Anterior cingulate cortex (tissue), 58 donors: ENCODE data around the gene NMRK1.

ENCODE experiments used
- DNase-seq, 58 donors: peaks; one replicate each; lab custom pipeline; 2025; lab: John Stamatoyannopoulos, UW

Gene NMRK1

DNA sequence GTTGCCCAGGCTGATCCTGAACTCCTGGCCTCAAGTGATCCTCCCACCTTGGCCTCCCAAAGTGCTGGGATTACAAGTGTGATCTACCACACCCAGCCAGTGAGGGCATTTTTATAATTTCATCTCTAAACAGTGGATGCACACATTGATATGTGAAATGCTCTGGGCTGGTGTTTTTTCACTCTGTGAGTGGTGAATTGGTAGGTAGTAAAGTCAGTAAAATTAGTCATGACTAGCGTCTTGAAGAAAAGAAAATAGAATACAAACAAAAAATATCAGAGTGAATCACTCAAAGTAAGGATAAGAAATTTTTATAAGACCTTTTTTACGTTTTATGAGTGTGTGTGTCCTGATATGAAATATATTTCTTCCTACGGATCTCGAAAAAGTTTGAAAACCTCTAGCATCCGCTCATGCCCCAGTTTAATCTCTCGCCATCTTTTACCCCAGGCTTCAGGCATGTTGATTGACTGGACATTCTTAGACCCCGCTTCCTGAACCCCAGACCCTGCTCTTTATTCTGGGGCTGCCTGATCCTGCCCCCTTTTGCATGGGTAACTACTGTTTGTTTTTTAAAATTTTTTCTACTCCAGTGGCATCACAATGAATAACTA is 14.3 kb upstream of the NMRK1 start:
- no peak for DNase-seq

DNA sequence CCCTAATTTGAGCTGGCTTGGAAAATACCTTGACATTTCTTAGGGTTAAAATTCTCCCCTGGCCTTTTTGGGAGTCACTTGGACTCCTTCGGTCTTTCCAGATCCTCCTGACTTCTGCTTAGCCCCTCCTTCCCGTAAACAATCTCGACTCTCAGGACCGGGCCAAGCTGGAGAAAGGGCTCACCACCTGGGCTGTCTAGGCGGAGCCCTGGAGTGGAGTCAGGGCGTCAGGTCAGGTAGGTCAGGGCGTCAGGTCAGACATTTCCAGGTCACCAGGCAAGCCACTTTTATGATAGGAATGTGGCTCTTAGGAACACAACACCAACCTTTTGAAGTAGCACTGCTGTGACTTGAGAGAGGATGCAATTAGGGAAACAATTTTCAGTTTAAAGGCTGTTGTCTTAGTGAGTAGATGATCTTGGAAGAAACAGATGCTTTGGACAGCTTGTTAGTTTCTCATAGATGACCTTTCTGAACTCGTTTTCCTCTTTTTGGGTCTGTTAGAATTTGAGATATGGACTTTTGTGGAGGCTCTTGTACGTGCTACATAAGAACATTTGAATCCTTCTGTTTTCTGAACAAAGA is 13.1 kb upstream of the NMRK1 start:
- DNase-seq, result no peak

DNA sequence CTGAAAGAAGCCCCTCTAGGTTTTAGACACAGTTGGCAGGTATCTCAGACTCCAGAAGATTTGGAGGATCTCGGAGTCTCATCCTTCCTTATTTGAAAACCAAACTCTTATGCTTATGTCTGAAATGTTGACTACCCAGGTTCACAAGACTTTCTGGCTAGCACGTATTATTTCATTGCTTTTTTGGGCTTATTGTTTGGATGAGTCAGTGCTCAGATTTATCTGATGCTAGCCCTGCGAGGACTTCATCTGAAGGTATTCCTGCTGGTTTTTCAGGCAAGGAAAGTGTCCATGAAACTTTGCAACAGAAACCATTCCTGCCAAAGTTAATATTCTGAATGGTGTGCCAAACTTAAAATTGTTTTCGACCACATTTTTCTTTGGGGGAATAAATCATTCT is 8.8 kb upstream of the NMRK1 start:
- DNase-seq, result no peak

DNA sequence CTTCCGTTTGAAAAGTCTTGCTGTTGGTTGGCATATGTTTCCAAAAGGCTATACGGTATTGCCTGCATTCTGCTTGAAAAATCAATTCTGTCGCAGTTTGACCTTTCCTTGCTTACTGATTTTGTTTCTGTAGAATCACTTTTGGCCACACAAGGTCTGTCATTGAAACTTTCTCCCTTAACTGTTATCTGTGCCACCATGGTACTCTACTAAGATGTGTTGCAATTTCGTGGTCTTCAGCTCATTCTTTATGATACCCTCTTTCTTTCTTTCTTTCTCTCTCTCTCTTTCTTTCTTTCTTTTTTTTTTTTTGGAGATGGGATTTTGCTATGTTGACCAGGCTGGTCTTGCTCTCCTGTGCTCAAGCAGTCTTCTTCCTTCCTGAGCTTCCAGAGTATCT is 4.8 kb upstream of the NMRK1 start:
- no peak for DNase-seq

DNA sequence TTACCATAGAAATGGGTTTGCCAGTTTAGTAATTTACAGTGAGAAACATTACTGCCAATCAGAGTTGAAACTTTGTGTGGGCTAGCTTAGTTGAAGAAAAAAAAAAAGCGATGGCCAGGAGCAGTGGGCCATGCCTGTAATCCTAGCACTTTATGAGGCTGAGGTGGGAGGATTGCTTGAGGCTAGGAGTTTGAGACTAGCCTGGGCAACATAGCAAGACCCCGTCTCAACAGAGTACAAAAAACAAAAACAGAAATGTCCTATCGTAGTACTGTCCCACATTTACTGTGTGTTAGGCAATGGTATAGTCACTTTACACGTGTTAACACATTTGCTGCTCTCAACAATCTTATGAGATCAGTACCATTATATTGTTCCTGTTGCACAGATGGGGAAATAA is 2.6 kb upstream of the NMRK1 start:
- DNase-seq, result no peak

DNA sequence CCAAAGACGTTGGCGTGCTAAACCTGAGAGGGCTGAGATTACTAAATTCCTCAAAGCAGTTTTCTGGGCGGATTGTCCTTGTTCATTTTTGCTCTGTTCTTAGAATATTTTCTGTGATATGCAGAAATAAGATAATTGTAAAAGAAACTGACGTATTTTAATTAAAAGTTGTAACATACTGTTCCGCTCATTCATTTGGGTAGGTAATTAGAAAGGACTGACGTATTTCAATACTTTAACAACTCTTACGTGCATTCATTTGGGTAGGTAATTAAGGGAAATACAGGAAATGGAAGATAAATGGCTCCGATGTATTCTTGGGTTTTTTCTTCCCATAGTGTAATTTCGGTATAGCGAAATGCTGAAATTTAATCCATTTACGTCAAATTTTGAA is 1.4 kb upstream of the NMRK1 start:
- DNase-seq, result no peak

DNA sequence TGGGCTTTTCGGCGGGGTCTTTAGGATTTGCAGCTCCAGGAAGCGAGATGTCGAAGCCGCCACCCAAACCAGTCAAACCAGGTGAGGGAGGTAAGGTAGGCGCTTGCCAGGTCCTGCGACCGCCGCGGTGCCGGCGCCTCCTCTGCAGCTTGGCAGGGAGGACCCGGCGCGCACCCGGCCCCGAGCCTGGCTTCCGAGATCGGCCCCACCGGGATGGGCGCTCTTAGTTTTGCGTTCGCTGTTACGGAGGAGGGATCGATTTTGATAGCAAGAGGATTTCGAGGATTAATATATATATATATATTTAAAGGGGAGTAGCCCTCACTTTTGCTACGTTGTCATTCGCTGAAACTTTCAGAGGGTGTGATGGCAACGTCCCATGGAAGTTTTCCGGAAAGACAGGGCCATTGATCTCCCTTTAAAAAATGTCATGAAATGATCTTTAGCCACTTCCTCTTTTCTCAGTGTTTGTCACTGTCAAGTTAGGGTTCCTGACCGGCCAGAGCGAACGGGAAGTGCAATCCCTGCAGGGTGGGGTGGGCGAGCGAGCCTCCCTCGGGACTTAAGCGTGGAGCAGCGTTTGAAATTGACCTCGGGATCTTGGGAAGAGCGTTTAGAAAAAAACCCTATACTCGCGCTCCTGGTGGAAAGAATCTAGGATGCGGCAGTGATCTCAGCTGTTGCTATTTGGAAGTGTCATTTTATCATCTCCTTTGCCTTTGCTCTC is 854 bp upstream of the NMRK1 start:
- peak in 30 of 58 donors; percentile 11 to 77 (median 36) for DNase-seq

DNA sequence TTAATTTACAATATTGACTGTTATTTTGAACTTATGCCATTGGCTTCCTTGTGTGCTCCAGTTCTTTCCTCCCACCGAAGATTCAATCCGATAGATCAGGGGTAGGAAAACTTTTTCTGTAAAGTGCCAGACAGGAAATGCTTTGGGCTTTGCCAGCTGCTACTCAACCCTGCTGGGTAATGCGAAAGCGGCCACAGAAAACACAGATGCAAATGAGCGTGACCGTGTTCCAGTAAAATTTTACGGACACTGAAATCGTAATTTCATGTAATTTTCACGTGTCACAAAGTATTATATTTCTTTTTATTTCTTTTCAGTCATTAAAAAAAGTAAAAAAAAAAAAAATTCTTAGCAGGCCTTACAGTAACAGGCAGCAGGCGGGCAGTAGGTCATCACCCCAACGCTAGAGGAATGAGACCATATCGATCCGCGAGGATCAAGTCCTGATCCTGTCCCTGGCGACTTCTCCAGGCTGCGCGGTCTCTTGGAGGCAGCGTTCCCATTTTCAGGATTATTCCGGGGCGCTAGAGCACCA is 599 bp downstream of the NMRK1 start:
- DNase-seq, result peak in 1 of 58 donors; percentile 16

DNA sequence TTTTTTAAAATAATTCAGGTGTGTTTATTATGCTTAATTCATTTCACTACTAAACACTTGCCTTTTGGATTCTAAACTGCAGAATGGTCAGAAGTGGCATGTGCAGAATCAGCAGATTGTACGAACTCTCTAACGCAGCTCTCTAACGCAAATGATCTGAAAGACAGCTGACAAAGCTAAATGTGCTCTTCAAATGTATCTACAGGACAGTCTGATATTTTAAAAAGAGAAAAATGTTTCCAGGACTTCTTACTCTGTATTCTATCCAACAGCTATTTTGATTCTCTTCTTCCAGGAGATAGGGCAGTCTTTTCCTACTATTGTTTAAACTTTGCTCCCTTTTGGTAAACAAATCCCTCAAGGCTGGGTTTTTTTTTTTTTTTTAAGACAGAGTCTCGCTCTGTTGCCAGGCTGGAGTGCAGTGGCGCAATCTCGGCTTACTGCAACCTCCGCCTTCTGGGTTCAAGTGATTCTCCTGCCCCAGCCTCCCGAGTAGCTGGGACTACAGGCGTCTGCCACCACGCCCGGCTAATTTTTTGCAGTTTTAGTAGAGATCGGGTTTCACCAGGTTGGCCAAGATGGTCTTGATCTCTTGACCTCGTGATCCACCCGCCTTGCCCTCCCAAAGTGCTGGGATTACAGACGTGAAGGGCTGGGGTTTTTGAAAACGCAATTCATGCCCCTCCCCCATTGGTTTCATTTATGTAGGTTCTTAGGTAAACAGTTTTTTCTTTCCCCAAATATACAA is 1.2 kb downstream of the NMRK1 start:
- DNase-seq, result no peak

DNA sequence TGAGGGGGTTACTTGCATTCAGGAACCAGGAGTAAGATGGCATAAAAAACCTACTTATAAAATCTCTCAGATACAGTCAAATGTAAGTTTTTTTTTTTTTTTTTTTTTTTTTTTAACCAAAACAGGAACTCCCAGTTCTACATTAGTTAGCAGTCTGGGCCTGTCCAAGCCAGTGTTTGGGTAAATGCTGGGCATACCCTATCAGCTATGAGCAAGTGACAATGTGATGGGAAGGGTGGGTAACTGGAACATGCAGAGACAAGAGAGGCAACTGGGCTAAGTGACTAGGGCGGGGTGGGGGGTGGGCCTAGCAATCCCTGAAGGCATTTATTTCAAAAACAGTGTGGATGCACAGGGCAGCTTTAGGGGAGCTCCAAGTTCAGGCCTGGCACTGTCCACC is 2.3 kb downstream of the NMRK1 start:
- no peak for DNase-seq

DNA sequence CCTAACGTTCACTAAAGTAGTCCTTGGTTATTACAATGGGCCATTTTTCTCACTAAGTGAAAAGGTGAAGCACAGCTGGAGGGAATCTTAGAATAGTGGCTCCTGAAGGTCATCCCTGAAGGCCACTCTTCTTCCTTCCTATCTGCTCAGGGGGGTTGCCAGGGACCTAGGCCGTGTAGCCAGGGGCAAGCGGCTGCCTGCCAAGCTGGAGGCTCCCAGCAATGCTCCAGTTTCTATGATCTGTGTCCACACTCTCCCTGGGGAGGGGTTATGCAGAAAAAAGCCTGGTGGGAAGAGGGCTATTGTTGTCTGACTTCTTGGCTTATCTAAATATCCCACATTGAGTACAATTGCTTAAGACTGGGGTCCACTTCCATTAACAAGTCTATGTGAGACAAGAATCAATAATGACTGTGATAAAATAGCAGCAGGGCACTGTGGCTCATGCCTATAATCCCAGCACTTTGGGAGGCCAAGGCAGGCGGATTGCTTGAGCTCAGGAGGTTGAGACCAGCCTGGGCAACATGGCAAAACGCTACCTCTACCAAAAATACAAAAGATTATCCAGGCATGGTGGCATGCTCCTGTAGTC is 3.8 kb downstream of the NMRK1 start:
- DNase-seq, result no peak

DNA sequence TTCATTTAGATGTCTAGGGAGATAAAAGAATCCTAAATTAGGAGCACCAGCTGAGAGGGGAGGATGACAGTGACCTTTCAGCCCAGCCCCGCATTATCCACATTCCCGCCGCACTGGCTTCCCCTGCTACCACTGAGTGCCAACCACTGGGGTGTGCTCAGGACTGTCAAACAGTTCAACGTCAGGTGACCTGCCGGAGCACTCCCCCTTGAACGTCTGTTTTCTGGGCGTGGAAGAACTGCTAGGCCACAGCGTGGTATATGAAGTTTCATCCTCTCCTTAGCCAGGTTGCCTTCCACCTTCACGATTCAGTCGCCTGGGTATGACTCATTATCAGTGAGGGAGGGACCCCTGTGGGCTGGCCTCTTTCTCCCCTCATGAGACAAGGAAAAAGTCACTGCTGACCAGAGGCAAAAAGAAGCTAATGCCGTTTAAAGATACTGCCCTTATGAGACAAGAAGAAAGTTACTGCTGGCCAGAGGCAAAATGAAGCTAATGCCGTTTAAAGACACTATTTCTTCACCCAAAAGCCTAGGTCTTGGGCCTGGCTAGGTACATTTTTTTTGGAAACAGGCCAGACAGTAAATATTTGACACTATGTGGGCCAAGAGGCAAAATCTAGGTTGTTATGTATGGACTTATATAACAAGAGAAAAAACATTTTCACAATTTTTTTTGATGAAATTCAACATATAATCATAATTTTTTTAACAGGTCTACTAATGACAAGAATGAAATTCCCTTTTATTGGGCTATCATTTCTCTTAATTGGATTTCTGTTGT is 4.6 kb downstream of the NMRK1 start:
- DNase-seq, result peak in 22 of 58 donors; percentile 10 to 59 (median 31)

DNA sequence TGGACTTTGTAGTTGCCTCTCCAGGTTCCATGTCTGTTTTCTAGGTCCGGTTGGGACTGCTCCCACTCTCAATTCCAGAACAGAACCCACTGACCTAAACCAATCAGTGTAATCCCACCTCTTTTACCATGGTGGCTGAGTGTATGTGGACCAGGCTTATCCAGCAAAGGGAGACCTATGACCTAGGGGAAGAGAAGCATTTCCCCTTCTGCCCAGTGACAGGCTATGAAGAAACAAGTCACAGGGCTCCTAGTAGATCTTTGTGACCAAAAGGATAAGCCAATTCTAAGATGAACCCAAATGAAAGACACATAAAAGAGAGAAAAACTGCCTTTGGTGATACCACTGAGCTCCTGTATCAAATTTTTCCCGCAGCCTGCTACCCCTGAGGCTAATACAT is 6.3 kb downstream of the NMRK1 start:
- no peak for DNase-seq

DNA sequence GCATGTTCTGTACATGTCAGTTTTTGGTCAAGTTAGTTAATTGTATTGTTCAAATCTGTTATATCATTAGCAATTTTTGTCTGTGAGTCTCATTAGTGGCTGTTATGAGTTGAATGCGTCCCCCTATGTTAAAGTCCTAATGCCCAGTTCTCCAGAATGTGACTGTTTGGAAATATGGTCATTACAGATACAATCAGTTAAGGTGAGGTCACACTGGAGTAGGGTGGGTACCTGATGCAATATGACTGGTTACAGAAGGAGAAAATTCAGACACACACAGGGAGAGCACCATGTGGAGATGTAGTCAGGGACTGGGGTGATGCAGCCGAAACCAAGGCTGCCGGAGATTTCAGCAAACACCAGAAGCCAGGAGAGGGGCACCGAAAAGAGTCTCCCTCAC is 15.1 kb downstream of the NMRK1 start:
- no peak for DNase-seq

DNA sequence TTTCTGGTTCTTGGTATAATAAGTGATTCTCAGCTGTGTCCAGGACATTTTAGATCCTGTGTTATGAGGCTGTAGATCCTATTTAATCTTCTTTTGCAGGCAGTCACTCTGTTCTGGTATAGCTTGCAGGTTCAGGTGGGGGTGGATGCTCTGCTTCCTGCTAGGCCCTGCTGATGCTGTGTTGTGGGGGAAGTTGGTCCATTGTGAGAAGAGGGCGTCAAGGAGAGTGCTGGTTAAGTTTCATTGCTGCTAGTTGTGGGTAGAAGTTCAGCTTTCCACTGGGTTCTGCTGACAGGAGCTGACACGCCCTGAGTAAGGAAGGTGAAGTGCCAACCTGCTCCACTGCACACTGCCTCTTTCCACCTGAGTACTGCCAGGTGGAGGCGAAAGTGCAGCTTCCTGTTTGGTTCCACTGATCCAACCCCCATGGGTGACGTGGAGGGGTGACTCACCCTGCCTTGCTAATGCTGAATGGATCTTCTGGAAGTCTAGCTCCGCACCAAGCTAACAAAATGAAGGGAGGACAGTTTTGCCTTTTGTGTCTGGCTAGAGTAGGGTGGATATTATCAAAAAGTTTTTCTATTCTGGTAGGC is 16.3 kb downstream of the NMRK1 start:
- no peak for DNase-seq

DNA sequence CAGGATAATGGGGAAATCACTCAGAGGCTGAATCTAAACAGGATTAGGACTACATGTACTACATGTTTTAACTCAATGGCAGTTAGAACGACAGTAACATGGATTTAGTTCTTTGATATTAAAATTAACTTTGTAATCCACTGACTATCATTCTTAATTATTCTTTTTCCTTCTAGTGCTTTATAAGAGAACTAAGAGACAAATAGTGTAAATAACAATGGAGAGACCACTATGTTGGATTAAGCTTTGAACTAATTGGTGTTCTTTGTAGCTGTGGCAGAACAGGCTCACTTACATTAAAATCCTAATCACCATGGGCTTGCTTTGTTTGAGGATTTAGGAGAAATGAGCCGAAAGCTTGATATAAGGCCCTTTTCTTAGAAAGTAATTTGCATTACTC is 18.8 kb downstream of the NMRK1 start:
- DNase-seq, result no peak

DNA sequence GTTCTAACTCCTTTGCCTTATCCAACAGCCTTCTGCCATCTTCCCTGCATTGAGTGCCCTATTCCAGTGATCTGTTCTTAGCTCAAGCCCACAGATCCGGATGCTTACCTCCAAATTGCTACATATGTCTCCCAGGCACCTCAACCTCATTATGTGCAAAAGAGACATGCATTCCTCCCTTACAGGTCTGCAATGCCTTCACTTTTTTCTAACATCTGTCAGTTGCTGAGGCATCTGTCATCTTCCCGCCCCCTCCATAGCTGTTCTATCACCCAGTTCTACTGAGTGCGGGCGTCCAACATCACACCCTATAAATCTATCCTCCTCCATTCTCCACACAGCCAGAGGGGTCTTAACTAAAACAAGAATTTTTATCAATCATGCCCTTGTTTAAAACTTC is 20.1 kb downstream of the NMRK1 start:
- peak in 12 of 58 donors; percentile 7 to 61 (median 26) for DNase-seq

DNA sequence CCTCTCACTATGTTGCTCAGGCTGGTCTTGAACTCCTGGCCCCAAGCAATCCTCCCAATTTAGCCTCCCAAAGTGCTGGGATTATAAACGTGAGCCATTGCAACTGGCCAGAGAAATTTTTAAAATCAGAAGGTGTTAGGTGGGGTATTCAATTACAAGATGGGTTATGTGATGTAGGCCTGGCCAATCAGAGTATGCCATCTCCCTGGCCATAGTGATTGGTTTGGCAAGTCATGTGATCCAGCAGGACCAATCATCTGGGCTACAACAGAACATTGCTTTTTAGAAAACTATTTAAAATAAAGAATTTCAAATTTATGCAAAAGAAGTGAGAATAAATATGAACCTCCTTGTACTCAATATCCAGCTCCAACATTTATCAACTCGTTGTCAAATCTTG is 22.4 kb downstream of the NMRK1 start:
- no peak for DNase-seq

DNA sequence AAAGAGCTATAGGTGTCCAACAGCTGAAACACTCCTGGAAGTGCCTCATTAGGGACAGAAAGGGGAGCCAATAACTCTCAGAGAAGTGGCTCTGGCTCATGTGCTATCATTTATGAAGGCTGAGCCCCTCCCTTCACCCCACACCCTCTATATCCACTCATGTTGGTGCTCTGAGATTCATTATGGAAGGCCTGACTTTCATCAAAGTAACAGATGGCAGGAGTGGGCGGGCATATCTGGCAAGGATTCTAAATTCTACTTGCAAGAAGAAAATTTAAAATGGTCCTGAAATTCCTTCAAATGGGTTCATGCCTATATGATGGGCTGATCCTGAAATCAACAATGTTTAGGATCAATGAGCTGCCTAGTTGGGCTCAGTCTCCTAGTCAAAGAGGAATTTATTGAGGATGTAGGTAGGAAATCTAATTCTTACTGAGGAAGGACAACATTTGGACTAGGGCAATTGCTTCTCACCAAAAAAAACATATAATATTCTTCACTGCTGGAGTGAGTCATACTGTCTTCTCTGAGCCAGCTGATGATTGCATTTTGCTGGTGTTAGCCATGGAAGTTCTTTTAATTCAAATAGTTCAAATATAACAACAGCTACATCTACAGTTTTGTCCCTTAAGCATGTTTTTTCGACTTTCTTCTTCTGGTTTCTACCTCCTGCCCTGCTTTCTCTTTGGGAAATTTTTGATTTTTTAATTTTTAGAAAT is 23.5 kb downstream of the NMRK1 start:
- peak in 15 of 58 donors; percentile 7 to 68 (median 28) for DNase-seq
